CD8-positive, alpha-beta memory T cell (primary cell): ENCODE measurements around the gene SEC61A2. TPM values are rescaled to one million over a fixed set of nuclear protein-coding genes. Genes with fewer than 3 reads are reported as not detected.

ENCODE experiments used
- CTCF ChIA-PET: fragments of 350-600 bp; sonication (Branson Sonifier 250); formaldehyde crosslinking; loops from one replicate; lab custom pipeline; 2021; ENCODE audit warnings: antibody characterized with exemption; lab: Charles Lee
- POLR2A ChIA-PET: fragments of 350-600 bp; sonication (Branson Sonifier 250); formaldehyde crosslinking; loops from one replicate; lab custom pipeline; 2021; ENCODE audit warnings: antibody characterized with exemption; lab: Charles Lee
- DNase-seq, 5 donors: peaks; one replicate each; pipeline versions ENCODE4 v3.0.0 to v3.0.0-alpha.2; 2020 to 2022; ENCODE audit warnings: mixed read lengths in 1 of 5
- H3K27ac ChIP-seq: one replicate; pipeline ENCODE4 v1.7.0; 2013; ENCODE audit warnings: low read depth, mild to moderate bottlenecking, low read length, moderate library complexity
- H3K27me3 ChIP-seq: 2 replicates; pipeline ENCODE4 v1.7.0; 2013; ENCODE audit warnings: low read length, mild to moderate bottlenecking; ENCODE audit not compliant: insufficient read depth, poor library complexity, severe bottlenecking
- H3K36me3 ChIP-seq: 2 replicates; pipeline ENCODE4 v1.7.0; 2013; ENCODE audit warnings: mild to moderate bottlenecking, low read length, moderate library complexity; ENCODE audit not compliant: insufficient read depth
- H3K4me1 ChIP-seq: 2 replicates; pipeline ENCODE4 v1.7.0; 2013; ENCODE audit warnings: mild to moderate bottlenecking, low read length, moderate library complexity; ENCODE audit not compliant: insufficient read depth
- H3K4me3 ChIP-seq: 2 replicates; pipeline ENCODE4 v1.7.0; 2013; ENCODE audit warnings: mild to moderate bottlenecking, low read length
- H3K9me3 ChIP-seq: 2 replicates; pipeline ENCODE4 v1.7.0; 2013; ENCODE audit warnings: mild to moderate bottlenecking, low read length
- H3K27ac Mint-ChIP-seq, 8 donors: one replicate each; pipeline ENCODE4 v1.8.0; 2020 to 2021; ENCODE audit warnings: mixed read lengths in 8 of 8, mild to moderate bottlenecking in 6 of 8, inconsistent platforms in 3 of 8, moderate library complexity in 3 of 8
- H3K27me3 Mint-ChIP-seq, 2 donors: one replicate each; pipeline ENCODE4 v1.8.0; 2020 to 2021; ENCODE audit warnings: mixed read lengths in 2 of 2, mild to moderate bottlenecking in 1 of 2, moderate library complexity in 1 of 2
- H3K36me3 Mint-ChIP-seq, 3 donors: one replicate each; pipeline ENCODE4 v1.8.0; 2020 to 2021; ENCODE audit warnings: mixed read lengths in 3 of 3, inconsistent platforms in 1 of 3, mild to moderate bottlenecking in 1 of 3
- H3K4me1 Mint-ChIP-seq, 3 donors: one replicate each; pipeline ENCODE4 v1.8.0; 2020 to 2021; ENCODE audit warnings: mixed read lengths in 3 of 3, inconsistent platforms in 1 of 3, mild to moderate bottlenecking in 1 of 3
- H3K4me3 Mint-ChIP-seq, 7 donors: one replicate each; pipeline ENCODE4 v1.8.0; 2020 to 2021; ENCODE audit warnings: mixed read lengths in 7 of 7, mild to moderate bottlenecking in 6 of 7, moderate library complexity in 4 of 7, inconsistent platforms in 2 of 7
- H3K9me3 Mint-ChIP-seq, 5 donors: one replicate each; pipeline ENCODE4 v1.8.0; 2020 to 2022; ENCODE audit warnings: mixed read lengths in 5 of 5, mild to moderate bottlenecking in 3 of 5, moderate library complexity in 2 of 5, inconsistent platforms in 1 of 5
- polyA plus RNA-seq: library from polyadenylated mRNA; unstranded; fragments of 300-500 nt; fragmentation: Illumina TruSeq; gene quantifications from one replicate; pipeline ENCODE4 v1.2.3, GENCODE V29; 2021
- total RNA-seq, 2 experiments: library from RNA; stranded (reverse); gene quantifications; one replicate each; pipeline ENCODE4 v1.2.3, GENCODE V29; 2021

SEC61A2 gene
- total and polyA plus RNA-seq, 3 experiments from 2014 or later, result 2.5 to 13.6 (median 12.5) TPM

- H3K4me3 ChIP-seq, result no peak overlapping the region
- H3K27me3 ChIP-seq, result no peaks in the 10 kb centered on the region
- Mint-ChIP-seq H3K27ac (peak overlapping the region in 1 of 8 donors; percentile 70), H3K27me3 (no peaks in the 10 kb centered on the region), H3K36me3 (peaks cover 4 to 64% (median 21%) of the 10 kb centered on the region in 3 donors), H3K4me1 (peaks cover 48 to 74% (median 65%) of the 10 kb centered on the region in 3 donors), H3K4me3 (peak overlapping the region in 1 of 7 donors; percentile 29), H3K9me3 (no peaks in the 10 kb centered on the region)
- ChIA-PET POLR2A (no interaction called here), CTCF (interaction anchor here (1.5 kb wide), 1 partner anchor 14 kb away, joined by 5 read pairs; no protein-coding TSS in a partner anchor)
- peaks cover 26% of the 10 kb centered on the region for H3K36me3 ChIP-seq
- H3K9me3 ChIP-seq, result no peaks in the 10 kb centered on the region
- H3K27ac ChIP-seq, result no peak overlapping the region
- peaks cover 33% of the 10 kb centered on the region for H3K4me1 ChIP-seq
- DNase-seq, result no peak
Observed at GRCh38 chr10:12200850-12201249, 71.4 kb downstream of the SEC61A2 start.

GRCh38 chr10:12201543-12201942, 72.1 kb downstream of the SEC61A2 start:
- H3K27me3 Mint-ChIP-seq, result no peaks in the 10 kb centered on the region
- H3K4me3 Mint-ChIP-seq, result peak overlapping the region in 4 of 7 donors; percentile 12 to 29 (median 22)
- POLR2A ChIA-PET, result no interaction called here
- Histone ChIP-seq H3K4me1 (peaks cover 33% of the 10 kb centered on the region), H3K27ac (no peak overlapping the region), H3K9me3 (no peaks in the 10 kb centered on the region), H3K27me3 (no peaks in the 10 kb centered on the region), H3K36me3 (peaks cover 26% of the 10 kb centered on the region), H3K4me3 (no peak overlapping the region)
- peak overlapping the region in 4 of 8 donors; percentile 49 to 70 (median 64) for H3K27ac Mint-ChIP-seq
- CTCF ChIA-PET, result interaction anchor here (1.8 kb wide), 1 partner anchor 13 kb away, joined by 8 read pairs; no protein-coding TSS in a partner anchor
- H3K4me1 Mint-ChIP-seq, result peaks cover 43 to 73% (median 65%) of the 10 kb centered on the region in 3 donors
- no peak for DNase-seq
- no peaks in the 10 kb centered on the region for H3K9me3 Mint-ChIP-seq
- peaks cover 4 to 62% (median 21%) of the 10 kb centered on the region in 3 donors for H3K36me3 Mint-ChIP-seq

- H3K27ac ChIP-seq, result no peak overlapping the region
Observed at GRCh38 chr10:12202226-12202625, 72.7 kb downstream of the SEC61A2 start.

GRCh38 chr10:12205082-12205481, 75.6 kb downstream of the SEC61A2 start:
- no peak overlapping the region for H3K4me3 ChIP-seq

More at GRCh38 chr10:12202226-12202625, 72.7 kb downstream of the SEC61A2 start:
- H3K27ac Mint-ChIP-seq, result peak overlapping the region in 1 of 8 donors; percentile 17
- H3K9me3 ChIP-seq, result no peaks in the 10 kb centered on the region
- no peak overlapping the region for H3K4me3 ChIP-seq
- no peaks in the 10 kb centered on the region for H3K27me3 Mint-ChIP-seq
- POLR2A ChIA-PET, result no interaction called here
- DNase-seq, result no peak
- peaks cover 42 to 71% (median 64%) of the 10 kb centered on the region in 3 donors for H3K4me1 Mint-ChIP-seq
- peaks cover 4 to 66% (median 23%) of the 10 kb centered on the region in 3 donors for H3K36me3 Mint-ChIP-seq
- H3K4me1 ChIP-seq, result peaks cover 26% of the 10 kb centered on the region
- CTCF ChIA-PET, result interaction anchor here (1.8 kb wide), 1 partner anchor 12 kb away, joined by 8 read pairs; no protein-coding TSS in a partner anchor
- H3K36me3 ChIP-seq, result peaks cover 26% of the 10 kb centered on the region
- no peaks in the 10 kb centered on the region for H3K9me3 Mint-ChIP-seq
- H3K4me3 Mint-ChIP-seq, result no peak overlapping the region
- no peaks in the 10 kb centered on the region for H3K27me3 ChIP-seq

GRCh38 chr10:12207114-12207513, 77.6 kb downstream of the SEC61A2 start:
- peak overlapping the region in 2 of 8 donors; percentile 47 to 68 for H3K27ac Mint-ChIP-seq
- Histone ChIP-seq H3K4me1 (peaks cover 4% of the 10 kb centered on the region), H3K36me3 (peaks cover 24% of the 10 kb centered on the region), H3K27ac (no peak overlapping the region), H3K9me3 (no peaks in the 10 kb centered on the region), H3K4me3 (no peak overlapping the region), H3K27me3 (no peaks in the 10 kb centered on the region)
- CTCF ChIA-PET, result no interaction called here
- H3K4me3 Mint-ChIP-seq, result no peak overlapping the region
- peaks cover 28 to 52% (median 45%) of the 10 kb centered on the region in 3 donors for H3K4me1 Mint-ChIP-seq
- no peaks in the 10 kb centered on the region for H3K27me3 Mint-ChIP-seq
- H3K36me3 Mint-ChIP-seq, result peaks cover 8 to 78% (median 18%) of the 10 kb centered on the region in 3 donors
- DNase-seq, result no peak
- POLR2A ChIA-PET, result no interaction called here
- no peaks in the 10 kb centered on the region for H3K9me3 Mint-ChIP-seq

More at GRCh38 chr10:12205082-12205481, 75.6 kb downstream of the SEC61A2 start:
- H3K27me3 ChIP-seq, result no peaks in the 10 kb centered on the region
- H3K4me1 ChIP-seq, result peaks cover 17% of the 10 kb centered on the region
- Mint-ChIP-seq H3K4me3 (no peak overlapping the region), H3K9me3 (no peaks in the 10 kb centered on the region), H3K27me3 (no peaks in the 10 kb centered on the region), H3K27ac (peak overlapping the region in 3 of 8 donors; percentile 15 to 74 (median 34)), H3K36me3 (peaks cover 4 to 77% (median 25%) of the 10 kb centered on the region in 3 donors), H3K4me1 (peaks cover 38 to 65% (median 62%) of the 10 kb centered on the region in 3 donors)
- no peaks in the 10 kb centered on the region for H3K9me3 ChIP-seq
- no peak for DNase-seq
- H3K27ac ChIP-seq, result no peak overlapping the region
- ChIA-PET CTCF (no interaction called here), POLR2A (no interaction called here)
- H3K36me3 ChIP-seq, result peaks cover 26% of the 10 kb centered on the region

GRCh38 chr10:12208460-12208859, 79.0 kb downstream of the SEC61A2 start:
- Histone ChIP-seq H3K4me1 (no peaks in the 10 kb centered on the region), H3K27me3 (no peaks in the 10 kb centered on the region), H3K36me3 (peaks cover 20% of the 10 kb centered on the region), H3K27ac (no peak overlapping the region), H3K9me3 (no peaks in the 10 kb centered on the region), H3K4me3 (no peak overlapping the region)
- CTCF ChIA-PET, result no interaction called here
- no peak for DNase-seq
- no peaks in the 10 kb centered on the region for H3K27me3 Mint-ChIP-seq
- H3K27ac Mint-ChIP-seq, result peak overlapping the region in 2 of 8 donors; percentile 26 to 45
- no peak overlapping the region for H3K4me3 Mint-ChIP-seq
- H3K9me3 Mint-ChIP-seq, result no peaks in the 10 kb centered on the region
- POLR2A ChIA-PET, result no interaction called here
- H3K4me1 Mint-ChIP-seq, result peaks cover 24 to 46% (median 34%) of the 10 kb centered on the region in 3 donors
- peaks cover 8 to 78% (median 18%) of the 10 kb centered on the region in 3 donors for H3K36me3 Mint-ChIP-seq

GRCh38 chr10:12212454-12212853, 83.0 kb downstream of the SEC61A2 start:
- Histone ChIP-seq H3K27ac (no peak overlapping the region), H3K9me3 (no peaks in the 10 kb centered on the region), H3K4me1 (no peaks in the 10 kb centered on the region), H3K27me3 (no peaks in the 10 kb centered on the region), H3K4me3 (no peak overlapping the region), H3K36me3 (peaks cover 28% of the 10 kb centered on the region)
- Mint-ChIP-seq H3K4me1 (peaks cover 25 to 52% (median 30%) of the 10 kb centered on the region in 3 donors), H3K36me3 (peaks cover 4 to 80% (median 20%) of the 10 kb centered on the region in 3 donors), H3K9me3 (no peaks in the 10 kb centered on the region), H3K27ac (no peak overlapping the region), H3K27me3 (no peaks in the 10 kb centered on the region), H3K4me3 (no peak overlapping the region)
- ChIA-PET POLR2A (interaction anchor here (0.6 to 0.8 kb wide), 2 partner anchors 155 to 172 kb away, joined by 3 to 4 read pairs; no protein-coding TSS in a partner anchor), CTCF (no interaction called here)
- DNase-seq, result no peak

- Histone ChIP-seq H3K36me3 (peaks cover 21% of the 10 kb centered on the region), H3K9me3 (no peaks in the 10 kb centered on the region), H3K4me1 (no peaks in the 10 kb centered on the region), H3K4me3 (no peak overlapping the region), H3K27me3 (no peaks in the 10 kb centered on the region), H3K27ac (no peak overlapping the region)
- DNase-seq, result no peak
- peaks cover 6 to 74% (median 15%) of the 10 kb centered on the region in 3 donors for H3K36me3 Mint-ChIP-seq
- H3K4me1 Mint-ChIP-seq, result peaks cover 21 to 40% (median 25%) of the 10 kb centered on the region in 3 donors
- no peaks in the 10 kb centered on the region for H3K27me3 Mint-ChIP-seq
- ChIA-PET CTCF (interaction anchor here (1.1 to 1.6 kb wide), 3 partner anchors 12 to 499 kb away, joined by 5 to 13 read pairs (median 8); no protein-coding TSS in a partner anchor), POLR2A (no interaction called here)
- H3K9me3 Mint-ChIP-seq, result no peaks in the 10 kb centered on the region
- no peak overlapping the region for H3K27ac Mint-ChIP-seq
- no peak overlapping the region for H3K4me3 Mint-ChIP-seq
Observed at GRCh38 chr10:12213621-12214020, 84.1 kb downstream of the SEC61A2 start.
